Measurements from ENCODE around the gene WWOX. TPM values are rescaled to one million over a fixed set of nuclear protein-coding genes. Genes with fewer than 3 reads are reported as not detected.

The WWOX gene
- total and polyA plus RNA-seq, 2 donors (not counting 1 experiment from before 2014, with no cell fraction given): 10.5 to 42.3 TPM

DNA sequence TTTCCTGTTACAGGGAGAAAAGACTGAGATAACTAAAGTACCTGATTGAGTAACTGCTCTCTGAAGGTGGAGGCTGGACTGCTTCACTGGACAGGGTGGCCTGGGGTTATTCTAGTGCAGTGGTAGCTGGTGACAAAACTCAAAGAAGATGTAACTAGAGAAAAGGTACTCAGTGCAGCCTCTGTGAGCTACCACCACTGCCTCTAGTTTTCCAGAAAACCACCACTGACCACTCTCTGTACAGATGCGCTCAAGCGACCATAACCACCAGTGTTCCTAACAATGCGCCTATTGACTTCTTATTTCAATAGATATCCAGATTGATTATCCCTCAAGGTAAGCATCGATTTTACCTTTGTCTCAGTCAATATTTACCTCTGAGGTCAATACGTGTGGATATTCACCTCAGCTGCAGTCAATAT is 492.2 kb downstream of the WWOX start:
- no peaks in the 10 kb centered on the region for H3K9me3 ChIP-seq (ENCODE audit: control extremely low read depth in 1 of 3, control insufficient read depth in 2 of 3, insufficient read depth in 1 of 3, low read length in 2 of 3)
- WGBS (ENCODE audit: insufficient coverage): 87% methylated on average over 4 of the region's 5 CpGs
- no peak overlapping the region for H3K4me2 ChIP-seq (replicated peaks; ENCODE audit: low read depth, low read length, poor library complexity, severe bottlenecking)
- CTCF ChIA-PET: no interaction called here
- H3K4me3 ChIP-seq (ENCODE audit: control extremely low read depth in 1 of 5, extremely low read depth in 1 of 5, insufficient read depth in 1 of 5, low read depth in 2 of 5, low read length in 4 of 5): no peak overlapping the region
- POLR2A ChIA-PET: no interaction called here
- no peak overlapping the region for H3K27ac ChIP-seq (ENCODE audit: low read length in 2 of 2)
- DNase-seq (no peak), ATAC-seq (ENCODE audit: low read depth) (no peak)
- Mint-ChIP-seq H3K9me3 (ENCODE audit: insufficient read depth) (no peaks in the 10 kb centered on the region), H3K4me1 (peaks cover 6% of the 10 kb centered on the region), H3K27me3 (no peaks in the 10 kb centered on the region), H3K27ac (no peak overlapping the region), H3K4me3 (no peak overlapping the region)
- TF ChIP-seq EZH2 (IDR thresholded peaks at IDR 0.05; ENCODE audit: borderline replicate concordance, insufficient read depth, low read depth, low read length, poor library complexity, severe bottlenecking) (no peak), CTCF (IDR thresholded peaks at IDR 0.05) (no peak)
- no peaks in the 10 kb centered on the region for H3K36me3 ChIP-seq (replicated peaks in 1 of 2; ENCODE audit: control extremely low read depth in 1 of 2, control insufficient read depth in 1 of 2, extremely low read depth in 1 of 2, insufficient read depth in 2 of 2, low read length in 1 of 2)
- no peaks in the 10 kb centered on the region for H3K27me3 ChIP-seq (replicated peaks in 1 of 4; ENCODE audit: control extremely low read depth in 1 of 4, control insufficient read depth in 3 of 4, insufficient read depth in 4 of 4, low read length in 3 of 4)
- no peaks in the 10 kb centered on the region for H4K20me1 ChIP-seq (ENCODE audit: control insufficient read depth, insufficient read depth, low read length, poor library complexity, severe bottlenecking)
- no peaks in the 10 kb centered on the region for H3K4me1 ChIP-seq (ENCODE audit: control insufficient read depth in 2 of 2, insufficient read depth in 2 of 2, low read length in 2 of 2)
- H3K79me2 ChIP-seq (ENCODE audit: control insufficient read depth, insufficient read depth, low read length): no peaks in the 10 kb centered on the region
- intact Hi-C loops (cut with micrococcal nuclease): no loop called here
- H2AFZ ChIP-seq (ENCODE audit: insufficient read depth, low read depth, low read length, poor library complexity, severe bottlenecking): no peak overlapping the region
- H3K9ac ChIP-seq (ENCODE audit: low read length): no peak overlapping the region

GRCh38 chr16:78592111-78592510 is 492.7 kb downstream of the WWOX start:
- H4K20me1 ChIP-seq (ENCODE audit: control insufficient read depth, insufficient read depth, low read length, poor library complexity, severe bottlenecking): no peaks in the 10 kb centered on the region
- ChIA-PET CTCF (no interaction called here), POLR2A (no interaction called here)
- DNase-seq: no peak
- 96% methylated on average over 2 of the region's 3 CpGs for WGBS (ENCODE audit: insufficient coverage)
- no peak overlapping the region for H3K27ac Mint-ChIP-seq
- H3K4me3 ChIP-seq (ENCODE audit: control extremely low read depth in 1 of 5, extremely low read depth in 1 of 5, insufficient read depth in 1 of 5, low read depth in 2 of 5, low read length in 4 of 5): no peak overlapping the region
- H3K9me3 ChIP-seq (ENCODE audit: control extremely low read depth in 1 of 3, control insufficient read depth in 2 of 3, insufficient read depth in 1 of 3, low read length in 2 of 3): no peaks in the 10 kb centered on the region
- no peak overlapping the region for H3K9ac ChIP-seq (ENCODE audit: low read length)
- no peaks in the 10 kb centered on the region for H3K4me1 ChIP-seq (ENCODE audit: control insufficient read depth in 2 of 2, insufficient read depth in 2 of 2, low read length in 2 of 2)
- no peak overlapping the region for H2AFZ ChIP-seq (ENCODE audit: insufficient read depth, low read depth, low read length, poor library complexity, severe bottlenecking)
- TF ChIP-seq EZH2 (IDR thresholded peaks at IDR 0.05; ENCODE audit: borderline replicate concordance, insufficient read depth, low read depth, low read length, poor library complexity, severe bottlenecking) (no peak), CTCF (IDR thresholded peaks at IDR 0.05) (no peak)
- peaks cover 6% of the 10 kb centered on the region for H3K4me1 Mint-ChIP-seq
- no peak for ATAC-seq (ENCODE audit: low read depth)
- no peaks in the 10 kb centered on the region for H3K36me3 ChIP-seq (replicated peaks in 1 of 2; ENCODE audit: control extremely low read depth in 1 of 2, control insufficient read depth in 1 of 2, extremely low read depth in 1 of 2, insufficient read depth in 2 of 2, low read length in 1 of 2)
- no peaks in the 10 kb centered on the region for H3K27me3 Mint-ChIP-seq
- intact Hi-C loops (cut with micrococcal nuclease): no loop called here
- H3K9me3 Mint-ChIP-seq (ENCODE audit: insufficient read depth): no peaks in the 10 kb centered on the region
- no peak overlapping the region for H3K4me3 Mint-ChIP-seq
- no peak overlapping the region for H3K4me2 ChIP-seq (replicated peaks; ENCODE audit: low read depth, low read length, poor library complexity, severe bottlenecking)
- H3K79me2 ChIP-seq (ENCODE audit: control insufficient read depth, insufficient read depth, low read length): no peaks in the 10 kb centered on the region
- H3K27me3 ChIP-seq (replicated peaks in 1 of 4; ENCODE audit: control extremely low read depth in 1 of 4, control insufficient read depth in 3 of 4, insufficient read depth in 4 of 4, low read length in 3 of 4): no peaks in the 10 kb centered on the region
- no peak overlapping the region for H3K27ac ChIP-seq (ENCODE audit: low read length in 2 of 2)
